Stomach (tissue), 4 donors: Measurements from ENCODE around the gene MYBPC1.

Experiments used
- POLR2A ChIP-seq, 4 donors: fragments of 450-650 bp; IDR thresholded peaks; one replicate each; pipeline ENCODE4 v1.6.1; 2016; ENCODE audit warnings: antibody characterized with exemption in 4 of 4, control low read depth in 2 of 4, mild to moderate bottlenecking in 1 of 4, moderate library complexity in 1 of 4
- TF ChIP-seq, protein P1 (sequence below), 7 experiments: fragments of 450-650 bp in 4 of 7; fragments of 200-600 bp in 3 of 7; sonication (generic) in 3 of 7; IDR thresholded peaks; one replicate each; pipeline ENCODE4 v1.5.1; 2016 to 2019; ENCODE audit warnings: antibody characterized with exemption in 7 of 7, control low read depth in 2 of 7, mild to moderate bottlenecking in 1 of 7

DNA sequence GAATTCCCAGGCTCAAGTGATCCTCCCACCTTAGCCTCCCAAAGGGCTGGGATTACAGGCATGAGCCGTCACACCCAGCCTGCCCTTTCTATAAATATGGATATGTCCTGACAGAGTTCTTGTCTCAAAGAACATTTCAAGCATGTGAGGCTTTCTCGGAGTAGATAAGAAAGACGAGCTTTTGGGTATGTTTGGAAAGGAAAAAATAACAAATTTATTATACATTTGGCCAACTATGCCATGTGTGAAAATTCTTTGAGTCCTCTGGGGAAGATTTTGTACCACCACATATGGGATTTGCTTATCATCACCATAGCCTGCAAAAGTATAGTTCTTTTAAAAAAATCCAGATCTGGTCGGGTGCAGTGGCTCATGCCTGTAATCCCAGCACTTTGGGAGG, 23.7 kb upstream of the MYBPC1 start:
- TF ChIP-seq, protein P1, sequence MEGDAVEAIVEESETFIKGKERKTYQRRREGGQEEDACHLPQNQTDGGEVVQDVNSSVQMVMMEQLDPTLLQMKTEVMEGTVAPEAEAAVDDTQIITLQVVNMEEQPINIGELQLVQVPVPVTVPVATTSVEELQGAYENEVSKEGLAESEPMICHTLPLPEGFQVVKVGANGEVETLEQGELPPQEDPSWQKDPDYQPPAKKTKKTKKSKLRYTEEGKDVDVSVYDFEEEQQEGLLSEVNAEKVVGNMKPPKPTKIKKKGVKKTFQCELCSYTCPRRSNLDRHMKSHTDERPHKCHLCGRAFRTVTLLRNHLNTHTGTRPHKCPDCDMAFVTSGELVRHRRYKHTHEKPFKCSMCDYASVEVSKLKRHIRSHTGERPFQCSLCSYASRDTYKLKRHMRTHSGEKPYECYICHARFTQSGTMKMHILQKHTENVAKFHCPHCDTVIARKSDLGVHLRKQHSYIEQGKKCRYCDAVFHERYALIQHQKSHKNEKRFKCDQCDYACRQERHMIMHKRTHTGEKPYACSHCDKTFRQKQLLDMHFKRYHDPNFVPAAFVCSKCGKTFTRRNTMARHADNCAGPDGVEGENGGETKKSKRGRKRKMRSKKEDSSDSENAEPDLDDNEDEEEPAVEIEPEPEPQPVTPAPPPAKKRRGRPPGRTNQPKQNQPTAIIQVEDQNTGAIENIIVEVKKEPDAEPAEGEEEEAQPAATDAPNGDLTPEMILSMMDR (IDR thresholded peaks at IDR 0.05), result no peak
- no peak for TF ChIP-seq POLR2A (IDR thresholded peaks at IDR 0.05)
